ENCODE measurements around the gene CLIC1.

CLIC1 gene

DNA sequence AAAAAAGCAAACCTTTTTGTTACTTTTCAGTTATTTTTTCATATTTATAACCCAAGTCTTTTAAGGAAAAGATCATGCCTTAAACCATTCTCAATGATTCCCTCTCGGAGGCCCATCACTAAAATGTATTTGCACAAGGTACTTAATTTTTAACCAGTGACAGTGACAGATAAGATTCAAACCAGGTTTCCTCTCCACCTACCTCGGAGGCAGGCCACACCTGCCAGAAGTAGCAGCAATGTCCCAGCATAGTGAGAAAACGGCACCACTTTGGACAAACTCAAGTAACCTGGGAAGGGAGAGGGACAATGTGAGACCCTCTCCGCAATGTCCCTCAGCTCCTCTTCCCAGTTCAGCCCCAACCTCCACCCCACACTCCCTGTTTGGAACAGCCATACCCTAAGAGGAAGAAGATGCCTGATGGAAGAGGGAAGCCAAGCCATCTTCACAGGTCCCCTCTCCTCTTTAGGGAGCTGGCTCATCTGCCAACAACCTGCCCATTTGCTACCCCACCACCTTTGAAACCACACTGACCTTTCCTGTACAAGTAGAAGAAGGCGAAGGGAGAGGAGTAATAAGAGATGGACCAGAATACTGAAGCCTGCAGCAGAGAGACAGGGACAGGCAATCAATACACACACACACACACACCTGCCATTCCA is 35.5 kb downstream of the CLIC1 start:
- no peak for DNase-seq

DNA sequence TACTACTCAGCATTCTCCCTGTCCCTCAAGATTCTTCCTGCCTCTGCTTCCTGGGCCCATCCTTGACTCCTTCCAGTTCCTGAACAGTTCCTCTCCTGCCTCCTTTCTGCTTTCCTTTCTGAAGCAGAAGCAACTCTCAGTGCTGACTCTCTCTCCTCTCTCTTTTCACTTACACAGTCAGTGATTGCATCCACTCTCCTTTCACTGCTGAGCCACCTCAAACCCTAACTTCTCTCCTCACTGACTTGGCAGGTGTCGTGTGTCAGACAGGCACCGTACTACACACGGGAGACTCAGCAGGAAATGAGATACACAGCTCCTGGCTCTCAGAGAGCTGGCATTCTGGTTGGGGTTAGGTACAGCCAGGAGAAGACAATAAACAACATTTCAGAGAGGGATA is 38.8 kb downstream of the CLIC1 start:
- no peak for DNase-seq

- no peak for DNase-seq
These were observed 42.8 kb downstream of the CLIC1 start for GRCh38 chr6:31693535-31693934.

DNA sequence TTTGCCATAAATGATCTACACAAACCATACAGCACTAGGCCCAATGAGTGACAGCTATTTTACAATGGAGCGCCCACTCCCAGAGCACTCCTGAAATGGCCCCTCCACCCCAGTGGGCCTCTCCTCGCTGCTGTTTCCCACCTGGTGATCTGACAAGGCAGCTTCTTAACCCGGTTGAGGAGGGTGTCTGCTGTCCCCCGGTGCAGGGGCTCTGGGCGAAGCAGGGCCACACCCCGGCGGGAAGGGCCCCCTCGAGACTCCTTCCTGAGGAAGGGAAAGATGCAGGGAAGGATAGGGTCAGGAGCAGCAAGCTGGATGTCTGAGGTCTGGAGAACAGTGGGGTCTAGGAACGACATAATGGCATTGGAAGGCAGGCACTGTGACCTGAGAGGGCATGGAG is 43.4 kb downstream of the CLIC1 start:
- no peak for DNase-seq

DNA sequence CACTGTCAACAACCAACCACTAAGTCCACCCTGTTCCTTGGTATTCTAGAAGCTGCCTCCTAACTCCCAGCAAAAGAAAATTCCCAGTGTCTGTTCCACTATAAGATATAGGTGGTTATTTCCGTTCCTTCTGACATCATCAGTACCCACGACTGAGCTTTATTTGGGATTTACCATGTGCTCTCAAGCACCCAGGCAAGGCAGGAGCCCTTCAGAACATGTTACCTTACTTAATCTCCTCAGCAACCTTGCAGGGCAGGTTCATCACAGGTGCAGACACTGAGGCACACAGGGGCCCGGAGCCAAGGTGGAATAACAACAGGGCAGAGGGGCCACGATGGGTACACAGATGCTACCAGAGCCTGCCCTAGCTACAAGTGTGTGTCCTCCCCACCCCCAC is 44.0 kb downstream of the CLIC1 start:
- DNase-seq, result no peak

DNA sequence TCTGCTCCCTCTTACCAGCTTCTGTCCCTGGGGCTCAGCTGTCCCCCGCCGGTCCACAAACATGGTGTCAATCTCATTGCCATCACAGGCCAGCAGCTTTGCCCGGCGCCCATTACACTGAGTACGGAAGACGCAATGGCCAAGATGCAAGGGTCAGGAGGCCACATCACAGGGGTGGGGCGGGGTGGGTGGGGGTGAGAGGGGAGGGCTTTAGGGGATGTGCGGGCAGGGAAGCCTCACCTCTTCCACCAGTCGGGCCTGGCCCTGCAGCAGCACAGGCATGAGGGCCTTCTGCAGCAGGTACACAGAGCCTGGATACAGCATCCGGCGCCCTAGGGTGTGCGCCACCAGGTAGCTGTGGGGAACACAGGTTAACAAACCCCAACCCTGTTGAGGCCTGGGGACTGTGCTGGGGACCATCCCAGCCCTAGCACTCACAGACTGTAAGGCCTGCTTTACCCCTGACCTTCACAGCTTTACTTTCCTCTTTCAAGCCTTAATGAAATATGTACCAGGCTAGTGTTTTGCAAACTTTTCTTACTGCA is 44.7 kb downstream of the CLIC1 start:
- no peak for DNase-seq

GRCh38 chr6:31691078-31691463 is 45.3 kb downstream of the CLIC1 start:
- DNase-seq, result no peak

DNA sequence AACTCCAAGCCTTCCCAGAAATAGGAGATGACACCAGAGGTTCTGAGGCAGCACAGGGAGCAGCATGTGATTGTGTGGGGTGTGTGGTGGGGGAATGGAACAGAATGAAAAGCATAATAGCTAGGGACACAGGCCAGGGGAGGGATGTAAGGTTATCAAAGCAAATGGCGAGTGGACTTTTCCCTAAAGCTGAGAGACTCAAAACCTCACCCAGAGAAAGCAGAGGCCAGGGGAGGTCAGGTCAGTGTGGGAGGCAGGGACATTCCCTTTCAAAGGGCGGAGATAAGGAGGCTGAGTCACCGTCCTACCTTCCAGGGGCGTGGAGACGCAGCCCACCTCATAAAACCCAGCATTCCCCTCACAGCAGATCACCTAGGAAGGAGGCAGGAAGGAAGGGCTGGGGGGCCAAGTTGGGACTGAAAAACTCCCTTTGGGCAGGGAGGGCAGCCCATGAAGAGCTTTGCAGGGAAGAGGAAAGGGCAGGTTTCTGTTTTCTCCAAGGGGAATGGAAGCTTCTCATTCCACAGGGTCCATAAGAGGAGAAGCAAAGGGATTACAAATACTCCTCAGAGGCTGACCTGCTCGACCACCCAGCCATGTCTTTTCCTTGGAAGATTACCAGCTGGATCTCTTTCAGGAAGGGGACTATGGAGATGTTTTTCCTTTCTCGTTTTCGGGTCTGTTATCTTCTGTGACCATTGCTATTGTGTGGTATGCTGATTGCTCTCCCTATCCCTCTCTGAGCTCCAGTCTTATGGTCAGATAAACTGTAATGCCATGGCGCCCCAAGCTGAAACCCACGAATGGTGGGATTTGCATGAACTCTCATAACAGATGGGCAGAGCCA is 45.9 kb downstream of the CLIC1 start:
- DNase-seq, result no peak

DNA sequence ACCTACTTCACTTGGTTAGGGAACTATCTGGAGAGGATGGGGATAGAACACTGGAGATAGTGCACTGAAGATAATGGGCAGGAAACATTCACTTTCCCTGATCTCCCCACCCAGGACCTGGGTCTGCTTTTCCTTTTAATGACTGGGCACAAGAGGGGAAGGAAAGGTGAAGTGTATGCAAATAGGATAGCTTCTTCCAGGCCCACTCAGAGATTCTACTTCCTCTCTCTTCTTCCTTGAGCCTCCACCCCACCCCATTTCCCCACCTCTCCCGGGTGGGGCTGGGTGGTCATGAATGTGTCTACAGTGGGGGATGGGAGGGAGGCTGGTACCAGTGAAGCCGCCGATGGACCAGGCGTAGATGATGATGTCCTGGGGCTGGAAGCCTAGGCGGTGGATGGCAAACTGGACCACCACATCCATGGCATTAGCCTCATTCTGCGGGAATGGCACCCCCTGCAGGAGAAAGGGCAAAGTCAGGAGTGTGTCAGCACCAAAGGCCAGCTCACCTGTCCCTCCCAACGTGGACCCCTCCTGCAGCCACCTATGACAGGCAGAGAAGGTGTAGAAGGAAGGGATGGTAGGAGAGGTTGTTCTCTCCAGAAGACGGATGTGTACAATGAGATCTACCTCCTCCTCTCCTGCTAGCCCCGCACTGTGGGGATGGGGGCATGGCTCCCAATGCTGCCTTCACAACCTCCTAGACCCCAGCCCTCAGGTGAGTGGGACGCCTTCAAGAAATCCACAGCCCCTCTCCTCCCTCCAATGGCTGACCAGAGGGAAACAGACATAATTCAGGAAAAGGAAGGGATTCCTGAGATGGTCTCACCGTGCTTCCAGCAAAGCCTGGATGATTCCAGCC is 46.9 kb downstream of the CLIC1 start:
- peak; percentile 24 for DNase-seq

- no peak for DNase-seq
These were observed 48.3 kb downstream of the CLIC1 start for GRCh38 chr6:31687860-31688693.

- no peak for DNase-seq
These were observed 49.0 kb downstream of the CLIC1 start for GRCh38 chr6:31687321-31687720.

GRCh38 chr6:31686483-31686882 is 49.8 kb downstream of the CLIC1 start:
- DNase-seq, result no peak

- DNase-seq, result no peak
These were observed 52.7 kb downstream of the CLIC1 start for GRCh38 chr6:31683591-31683990.

- peak; percentile 59 for DNase-seq
These were observed 55.1 kb downstream of the CLIC1 start for GRCh38 chr6:31681135-31681671.
